Right lung (tissue), 5 donors: Measurements from ENCODE around the gene PCDH17. TPM values are rescaled to one million over a fixed set of nuclear protein-coding genes. Genes with fewer than 3 reads are reported as not detected.

ENCODE experiments used
- DNase-seq, 2 donors: peaks; one replicate each; pipeline ENCODE4 v3.0.0-alpha.2; 2013
- polyA plus RNA-seq, 5 donors: library from polyadenylated mRNA; unstranded; fragments of 120-200 nt; gene quantifications; one replicate each; pipeline versions ENCODE4 v1.2.1 to v1.2.3, GENCODE V29; 2013; ENCODE audit warnings: inconsistent platforms in 1 of 5, low replicate concordance in 1 of 5; ENCODE audit not compliant: insufficient read length in 5 of 5, insufficient read depth in 1 of 5

The PCDH17 gene
- polyA plus RNA-seq, 5 donors = 15.6 to 18.9 (median 16.7) TPM

DNA sequence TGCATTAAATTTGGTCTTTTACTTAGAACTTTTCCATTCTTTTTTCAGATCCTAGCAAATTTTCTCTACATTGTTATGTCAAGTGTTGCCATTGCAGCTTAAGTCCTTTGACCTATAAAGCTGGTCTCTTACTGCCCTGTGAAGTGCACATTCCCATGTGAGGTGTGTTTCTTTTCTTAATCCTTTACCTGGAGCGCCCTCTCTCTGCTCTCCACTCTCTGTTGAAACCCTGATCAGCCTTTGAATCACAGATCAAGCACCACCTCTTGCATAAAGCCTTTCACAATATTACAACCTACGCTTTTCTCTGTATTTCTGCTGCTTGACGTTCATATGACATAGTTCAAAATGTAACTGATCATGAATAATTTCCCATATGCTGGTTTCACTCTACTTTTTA is 84.8 kb downstream of the PCDH17 start:
- peak; percentile 17 to 23 for DNase-seq

DNA sequence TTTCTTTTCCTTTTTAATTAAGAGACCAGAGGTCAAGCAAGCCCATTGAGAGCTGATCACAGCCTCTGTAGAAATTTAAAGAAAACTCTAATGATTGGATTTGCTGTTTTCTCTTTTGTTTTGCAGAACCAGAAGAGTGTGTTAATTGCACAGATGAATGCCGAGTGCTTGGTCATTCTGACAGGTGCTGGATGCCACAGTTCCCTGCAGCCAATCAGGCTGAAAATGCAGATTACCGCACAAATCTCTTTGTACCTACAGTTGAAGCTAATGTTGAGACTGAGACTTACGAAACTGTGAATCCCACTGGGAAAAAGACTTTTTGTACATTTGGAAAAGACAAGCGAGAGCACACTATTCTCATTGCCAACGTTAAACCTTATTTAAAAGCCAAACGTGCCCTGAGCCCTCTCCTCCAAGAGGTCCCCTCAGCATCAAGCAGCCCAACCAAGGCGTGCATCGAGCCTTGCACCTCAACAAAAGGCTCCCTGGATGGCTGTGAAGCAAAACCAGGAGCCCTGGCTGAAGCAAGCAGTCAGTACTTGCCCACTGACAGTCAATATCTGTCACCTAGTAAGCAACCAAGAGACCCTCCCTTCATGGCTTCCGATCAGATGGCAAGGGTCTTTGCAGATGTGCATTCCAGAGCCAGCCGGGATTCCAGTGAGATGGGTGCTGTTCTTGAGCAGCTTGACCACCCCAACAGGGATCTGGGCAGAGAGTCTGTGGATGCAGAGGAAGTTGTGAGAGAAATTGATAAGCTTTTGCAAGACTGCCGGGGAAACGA is 93.1 kb downstream of the PCDH17 start:
- no peak for DNase-seq

DNA sequence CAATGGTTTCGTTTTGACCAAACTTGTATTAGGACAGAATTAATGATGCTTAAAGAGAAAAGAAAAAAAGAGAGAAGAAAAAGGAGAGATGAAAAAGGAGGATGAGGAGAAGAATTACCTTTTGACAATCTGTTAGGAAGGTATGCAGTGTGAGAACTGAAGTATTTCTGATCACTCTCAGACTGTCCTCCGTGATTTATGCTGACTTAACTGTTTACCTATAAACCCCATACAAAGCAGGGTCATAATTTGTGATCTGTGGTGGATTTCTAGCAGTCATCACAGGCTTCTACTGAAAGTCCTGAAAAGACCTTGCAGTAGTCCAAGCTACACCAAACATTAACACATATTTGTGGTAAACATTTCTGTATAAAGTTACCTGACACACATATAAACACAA is 93.9 kb downstream of the PCDH17 start:
- no peak for DNase-seq

DNA sequence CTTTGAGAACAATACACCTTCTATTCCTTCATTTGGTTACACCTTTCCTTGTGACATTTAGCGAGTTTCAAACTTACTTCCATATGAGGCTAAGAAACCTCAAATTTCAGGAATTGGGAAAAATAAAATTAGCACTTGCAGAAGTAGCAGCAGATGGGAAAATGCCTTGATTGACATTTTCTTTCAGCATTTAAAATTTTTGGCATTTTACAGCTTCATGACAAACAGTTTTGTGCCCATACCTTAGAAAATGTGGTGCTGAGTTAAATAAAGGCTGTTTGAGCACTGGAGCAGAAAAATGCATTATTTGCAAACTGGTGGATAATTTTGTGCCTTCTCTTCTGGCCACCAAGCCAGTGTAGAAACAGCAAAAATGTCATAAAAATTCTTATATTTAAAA is 95.4 kb downstream of the PCDH17 start:
- no peak for DNase-seq

DNA sequence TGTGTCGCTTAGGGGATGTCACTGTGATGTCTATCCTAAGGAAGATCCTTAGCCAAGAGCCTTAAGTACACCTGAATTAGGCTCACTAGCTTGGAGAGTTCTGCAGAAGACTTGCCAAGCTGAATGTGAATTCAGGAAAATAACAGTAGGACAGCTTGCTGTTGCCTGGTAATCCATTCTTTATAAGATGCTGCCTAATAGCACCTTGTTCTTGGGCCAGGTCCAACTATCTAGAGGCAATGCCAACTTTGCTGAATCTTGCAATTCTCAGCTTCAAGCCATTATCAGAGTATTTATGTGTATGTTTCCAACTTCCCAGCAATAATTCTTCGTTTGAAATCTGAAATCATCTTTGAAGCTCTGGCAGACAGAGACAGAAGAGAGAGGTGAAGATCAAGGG is 102.8 kb downstream of the PCDH17 start:
- no peak for DNase-seq

DNA sequence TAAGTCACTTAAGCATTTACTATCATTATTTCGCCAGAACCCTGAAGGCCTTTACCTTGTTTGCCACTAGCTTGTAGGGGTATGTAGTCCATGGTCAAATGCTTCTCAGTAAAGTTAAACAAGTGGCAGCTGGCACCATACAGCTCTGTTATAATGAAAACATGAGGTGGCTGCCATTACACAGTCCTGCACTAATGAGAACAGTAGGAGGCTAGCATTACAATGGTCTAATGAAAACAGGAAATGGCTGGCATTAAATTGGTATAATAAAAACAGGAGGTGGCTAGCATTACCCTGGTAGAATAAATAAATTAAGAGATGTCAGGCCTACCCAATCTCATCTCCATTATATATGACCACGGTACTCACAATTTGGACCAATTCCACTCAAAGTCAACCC is 107.5 kb downstream of the PCDH17 start:
- no peak for DNase-seq

DNA sequence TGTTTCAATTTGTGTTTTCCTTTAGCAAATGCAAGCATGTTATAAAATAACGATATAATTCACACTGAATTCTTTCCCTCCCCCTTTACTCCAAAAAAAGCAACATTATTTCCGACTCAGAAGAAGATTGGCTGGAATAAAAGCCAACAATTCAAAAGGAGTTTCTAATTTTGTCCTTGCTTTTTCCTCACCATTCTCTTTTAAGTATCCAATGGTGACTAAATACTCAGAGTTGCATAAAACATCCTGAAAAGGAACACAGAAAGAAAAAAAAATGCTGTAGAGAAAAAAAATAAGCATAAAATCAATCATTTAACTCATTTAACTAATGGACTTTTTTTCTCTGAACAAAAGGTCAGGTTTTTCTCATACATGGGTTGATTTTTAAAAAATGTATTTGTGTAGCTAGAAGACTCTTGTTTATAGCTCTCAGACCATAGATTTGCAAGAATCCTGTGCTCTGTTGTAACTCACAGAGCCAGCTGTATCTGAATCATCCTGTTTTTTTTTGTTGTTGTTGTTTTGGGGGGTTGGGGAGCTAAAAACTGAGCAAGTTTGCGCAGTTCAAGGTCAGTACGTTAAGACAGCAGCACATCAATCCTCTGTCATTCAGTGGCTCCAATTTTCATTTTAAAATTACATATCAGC is 108.1 kb downstream of the PCDH17 start:
- no peak for DNase-seq

DNA sequence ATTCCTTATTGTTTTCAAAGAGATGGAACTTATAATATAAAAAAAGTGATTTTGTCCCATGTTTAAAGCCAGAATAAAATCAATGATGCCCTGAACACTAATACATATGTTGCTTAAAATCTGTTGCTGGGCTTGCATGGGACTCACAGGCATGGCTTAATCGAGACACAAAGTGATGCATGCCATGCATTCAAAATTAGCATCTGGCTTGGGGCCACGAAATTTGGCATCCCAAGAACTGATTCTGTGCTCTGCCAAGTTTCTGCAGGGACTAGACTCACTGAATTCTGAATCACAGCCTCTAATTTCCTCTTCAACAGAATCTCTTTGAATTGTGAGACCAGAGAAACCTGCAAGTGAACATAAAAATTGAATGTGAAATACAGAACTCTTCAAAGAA is 109.2 kb downstream of the PCDH17 start:
- no peak for DNase-seq

DNA sequence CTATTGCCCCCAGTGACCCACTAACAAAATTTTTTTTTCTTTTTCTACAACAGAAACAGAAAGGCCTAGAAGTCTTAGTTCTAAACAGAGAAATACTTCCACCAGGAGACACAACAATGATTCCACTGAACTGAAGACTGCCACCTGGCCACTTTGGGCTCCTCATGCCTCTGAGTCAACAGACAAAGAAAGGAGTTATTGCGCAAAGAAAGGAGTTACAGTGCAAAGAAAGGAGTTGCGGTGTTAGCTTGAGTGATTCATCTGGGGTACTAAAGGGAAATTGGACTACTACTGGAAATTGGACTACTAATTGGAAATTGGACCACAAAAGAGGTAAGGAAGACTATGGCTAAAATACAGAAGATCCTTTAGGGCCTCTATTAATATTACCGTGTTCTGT is 116.6 kb downstream of the PCDH17 start:
- DNase-seq = no peak

DNA sequence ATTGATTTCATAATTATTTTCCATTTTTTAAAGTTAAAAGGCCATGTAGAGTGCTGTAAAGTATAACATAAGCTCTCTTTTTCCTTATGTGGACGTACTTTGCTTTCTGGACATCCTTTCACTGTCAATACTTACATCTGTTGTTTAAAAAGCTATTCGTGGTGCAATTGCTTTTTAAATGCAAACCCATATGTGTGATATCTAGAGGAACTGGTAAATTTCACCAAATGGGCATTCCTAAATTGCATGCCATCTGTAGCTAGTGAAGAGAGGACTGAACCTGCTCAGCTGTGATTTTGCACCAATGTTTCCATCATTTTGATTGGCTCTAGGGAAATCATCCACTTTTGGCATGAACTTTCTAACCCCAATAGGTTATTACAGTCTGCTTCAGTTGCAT is 129.4 kb downstream of the PCDH17 start:
- DNase-seq = no peak

DNA sequence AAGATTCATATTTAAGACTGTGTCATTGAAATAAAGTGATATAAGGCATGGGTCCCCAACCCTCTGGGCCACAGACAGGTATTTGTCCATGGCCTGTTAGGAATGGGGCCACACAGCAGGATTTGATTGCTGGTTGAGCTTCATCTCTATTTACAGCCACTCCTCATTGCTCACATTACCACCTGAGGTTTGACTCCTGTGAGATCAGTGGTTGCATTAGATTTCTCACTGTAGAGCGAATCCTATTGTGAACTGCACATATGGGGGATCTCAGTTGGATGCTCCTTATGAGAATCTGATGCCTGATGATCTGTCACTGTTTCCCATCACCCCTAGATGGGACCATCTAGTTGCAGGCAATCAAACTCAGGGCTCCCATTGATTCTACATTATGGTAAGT is 132.1 kb downstream of the PCDH17 start:
- no peak for DNase-seq
